EH (cell line): ENCODE results near the gene ACADS.

Source experiments
- DNase-seq: peaks from one replicate; pipeline ENCODE4 v3.0.0-alpha.2; 2015; ENCODE audit warnings: low read depth

ACADS gene

GRCh38 chr12:120725659-120726509 is at the start of gene ACADS:
Gene ACADS, plus strand, starts transcription at chr12:120725826. Its CDS starts 60 bp downstream, at chr12:120725886.
- DNase-seq, result peak; percentile 88

GRCh38 chr12:120677765-120678473 is 47.7 kb upstream of the ACADS start:
- DNase-seq, result peak; percentile 50

- DNase-seq, result peak; percentile 27
Observed at GRCh38 chr12:120678572-120678971, 47.1 kb upstream of the ACADS start.

- DNase-seq, result no peak
Observed at GRCh38 chr12:120680165-120680738, 45.4 kb upstream of the ACADS start.

GRCh38 chr12:120684523-120684932 is 41.1 kb upstream of the ACADS start:
- peak; percentile 62 for DNase-seq

- no peak for DNase-seq
Observed at GRCh38 chr12:120685522-120685921, 40.1 kb upstream of the ACADS start.

GRCh38 chr12:120686151-120686689 is 39.4 kb upstream of the ACADS start:
- peak; percentile 99 for DNase-seq

- peak; percentile 98 for DNase-seq
Observed at GRCh38 chr12:120686690-120687577, 38.7 kb upstream of the ACADS start, which contains the start of gene MLEC. Gene MLEC, plus strand, starts transcription at chr12:120687149. Its CDS starts 148 bp downstream, at chr12:120687297.

- DNase-seq, result peak; percentile 38
Observed at GRCh38 chr12:120687578-120688289, 37.9 kb upstream of the ACADS start.

GRCh38 chr12:120688527-120689071 is 37.0 kb upstream of the ACADS start:
- DNase-seq, result peak; percentile 56

- DNase-seq, result no peak
Observed at GRCh38 chr12:120689397-120690082, 36.1 kb upstream of the ACADS start.

- DNase-seq, result no peak
Observed at GRCh38 chr12:120690083-120690450, 35.6 kb upstream of the ACADS start.

GRCh38 chr12:120690978-120691377 is 34.6 kb upstream of the ACADS start:
- no peak for DNase-seq

- peak; percentile 36 for DNase-seq
Observed at GRCh38 chr12:120692524-120693033, 33.0 kb upstream of the ACADS start.

GRCh38 chr12:120693848-120694247 is 31.8 kb upstream of the ACADS start:
- DNase-seq, result no peak

- no peak for DNase-seq
Observed at GRCh38 chr12:120696626-120697025, 29.0 kb upstream of the ACADS start.

GRCh38 chr12:120697344-120697743 is 28.3 kb upstream of the ACADS start:
- DNase-seq, result no peak

- no peak for DNase-seq
Observed at GRCh38 chr12:120698665-120699064, 27.0 kb upstream of the ACADS start.

GRCh38 chr12:120699553-120699952 is 26.1 kb upstream of the ACADS start:
- DNase-seq, result no peak

- DNase-seq, result no peak
Observed at GRCh38 chr12:120700886-120701285, 24.7 kb upstream of the ACADS start.
